Stimulated activated naive CD4-positive, alpha-beta T cell (primary cell): Measurements from ENCODE around the gene C19orf38.

ENCODE experiments used
- DNase-seq, 6 experiments: peaks; one replicate each; lab custom pipeline; 2025; lab: John Stamatoyannopoulos, UW

The C19orf38 gene, protein sequence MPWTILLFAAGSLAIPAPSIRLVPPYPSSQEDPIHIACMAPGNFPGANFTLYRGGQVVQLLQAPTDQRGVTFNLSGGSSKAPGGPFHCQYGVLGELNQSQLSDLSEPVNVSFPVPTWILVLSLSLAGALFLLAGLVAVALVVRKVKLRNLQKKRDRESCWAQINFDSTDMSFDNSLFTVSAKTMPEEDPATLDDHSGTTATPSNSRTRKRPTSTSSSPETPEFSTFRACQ

DNA sequence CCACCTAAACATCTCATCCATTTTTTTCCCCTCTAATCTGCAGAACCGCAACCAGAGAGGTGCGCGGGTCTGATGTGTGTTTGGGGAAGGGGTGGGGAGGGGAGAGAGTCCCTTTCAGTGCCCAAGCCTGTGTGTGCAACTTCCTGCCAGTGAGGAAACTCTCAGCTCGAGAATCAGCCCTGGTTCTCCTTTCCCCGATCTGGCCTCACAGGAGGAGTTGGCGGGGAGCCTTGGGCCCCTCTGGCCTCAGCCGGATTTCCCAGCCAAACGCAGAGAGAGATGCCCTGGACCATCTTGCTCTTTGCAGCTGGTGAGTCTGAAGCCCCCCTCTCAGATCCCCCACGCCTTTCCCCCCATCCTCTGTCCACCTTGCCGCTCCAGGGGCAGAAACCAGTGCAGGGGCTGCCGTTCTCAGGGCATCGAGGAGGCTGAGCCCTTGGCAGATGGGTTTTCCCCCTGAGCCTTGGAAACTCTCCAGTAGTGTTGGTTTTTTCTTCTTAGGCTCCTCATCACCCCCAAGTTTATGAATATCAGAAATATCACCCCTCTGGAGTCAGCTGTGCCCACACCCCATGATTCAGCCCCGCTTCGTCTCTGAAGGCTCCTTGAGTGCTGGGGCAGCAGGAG lies at the start of gene C19orf38:
TSS of gene C19orf38 (plus strand) at position 186 of the 627 bp plus-strand sequence. CDS start at position 280, 94 bp downstream.
- no peak for DNase-seq

DNA sequence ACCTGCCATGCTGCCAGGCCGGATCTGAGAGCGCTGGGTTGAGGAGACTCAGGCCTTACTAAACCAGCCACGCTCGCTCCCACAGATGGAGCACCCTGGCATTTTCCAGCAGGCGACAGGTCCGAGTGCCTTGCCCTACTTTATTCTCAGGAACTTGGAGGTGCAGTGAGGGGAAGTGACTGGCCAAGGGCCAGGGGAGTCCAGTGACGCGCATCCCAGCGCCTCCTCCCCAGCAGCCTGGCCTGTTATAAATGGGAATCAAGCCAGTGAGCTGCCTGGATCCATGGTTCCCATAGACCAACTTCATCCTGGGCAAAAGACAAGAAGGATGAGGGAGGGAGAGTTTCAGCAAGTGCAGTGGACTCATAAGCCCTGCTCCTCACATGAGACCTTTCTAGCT lies 47.7 kb upstream of the C19orf38 start:
- DNase-seq: no peak

DNA sequence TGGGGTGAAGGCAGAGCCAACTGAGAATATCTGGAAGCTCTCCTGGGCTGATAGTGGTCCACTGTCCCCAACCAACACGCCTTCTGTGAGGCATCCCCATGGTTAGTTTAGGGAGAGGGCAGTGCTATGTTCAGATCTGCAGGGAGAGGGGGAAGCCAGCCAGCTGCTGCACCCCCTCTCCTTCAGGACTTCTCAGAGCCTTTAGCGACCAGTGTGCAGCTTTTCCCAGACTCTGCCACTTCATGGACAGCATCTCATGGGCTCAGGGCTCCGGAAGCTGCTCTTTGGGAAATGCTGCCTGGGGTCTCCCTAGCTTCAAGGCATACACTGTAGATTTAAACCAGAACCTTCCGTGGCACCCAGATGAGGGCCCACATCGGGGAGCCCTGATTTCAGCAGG lies 45.7 kb upstream of the C19orf38 start:
- DNase-seq: no peak

DNA sequence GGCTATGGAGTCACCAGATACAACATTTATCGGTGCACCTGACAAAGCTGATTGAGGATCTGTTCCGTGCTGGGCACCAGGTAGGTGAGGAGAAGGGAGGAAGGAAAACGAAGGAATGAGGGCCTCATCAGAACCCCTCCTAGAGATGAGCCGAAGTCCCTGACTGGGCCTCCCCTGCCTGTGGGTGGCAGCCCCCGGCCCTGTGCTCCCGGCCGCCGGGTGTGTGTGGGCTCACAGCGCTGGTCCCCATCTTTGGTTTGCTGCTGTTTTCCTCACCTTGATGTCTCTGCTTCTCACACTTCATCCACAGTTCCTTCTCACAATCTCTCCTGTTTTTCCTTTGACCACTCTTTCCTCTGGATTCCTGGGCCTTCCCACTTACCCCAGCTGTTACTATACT lies 45.0 kb upstream of the C19orf38 start:
- no peak for DNase-seq

DNA sequence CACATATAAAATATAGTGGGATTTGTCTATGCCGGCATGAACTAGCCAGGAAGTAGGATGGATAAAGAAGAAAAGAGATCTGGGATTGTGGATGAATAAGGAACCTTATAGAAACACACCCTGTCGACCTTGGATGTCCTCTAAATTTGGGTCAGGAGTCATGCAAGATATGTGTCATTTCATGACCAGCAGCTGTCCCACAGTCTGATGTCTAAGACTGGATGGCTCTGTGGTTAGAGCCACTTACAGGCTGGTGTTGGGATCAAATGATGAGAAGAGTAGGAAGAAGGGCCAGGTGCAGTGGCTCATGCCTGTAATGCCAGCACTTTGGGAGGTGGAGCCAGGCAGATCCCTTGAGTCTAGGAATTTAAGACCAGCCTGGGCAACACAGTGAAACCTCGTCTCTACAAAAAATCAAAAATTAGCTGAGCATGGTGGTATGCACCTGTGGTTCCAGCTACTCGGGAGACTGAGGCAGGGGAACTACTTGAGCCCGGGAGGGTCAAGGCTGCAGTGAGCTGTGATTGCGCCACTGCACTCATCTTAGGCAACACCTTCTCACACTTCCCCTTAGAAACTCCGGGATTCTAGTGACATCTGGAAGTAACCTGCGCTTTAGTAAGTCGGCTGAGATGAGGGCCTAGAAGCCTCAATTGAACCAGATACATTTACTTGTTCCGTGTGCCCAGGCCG lies 43.0 kb upstream of the C19orf38 start:
- DNase-seq: no peak

DNA sequence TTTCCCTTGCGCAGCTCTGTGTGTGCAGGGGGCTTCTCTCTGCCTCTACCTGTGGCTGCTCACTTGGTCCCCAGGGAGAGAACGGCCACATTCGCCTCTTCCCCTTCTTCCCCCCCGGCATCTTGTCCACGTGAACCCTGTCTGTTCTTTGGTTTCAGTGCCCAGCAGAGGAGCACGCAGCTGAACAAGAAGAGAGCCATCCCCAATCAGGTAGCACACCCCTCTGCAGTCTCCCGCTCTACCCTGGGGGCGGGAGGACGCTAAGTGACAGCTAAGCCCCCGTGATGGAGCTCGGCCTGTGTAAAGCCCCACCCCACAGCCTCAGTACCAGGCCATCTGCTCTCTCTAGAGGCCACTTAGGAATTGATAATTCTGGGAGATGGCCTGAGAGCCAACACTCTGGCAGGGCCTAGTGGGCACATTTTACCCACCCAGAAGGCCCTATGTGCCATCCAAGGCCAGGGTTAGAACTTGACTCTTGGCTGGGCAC lies 42.4 kb upstream of the C19orf38 start:
- DNase-seq: no peak

DNA sequence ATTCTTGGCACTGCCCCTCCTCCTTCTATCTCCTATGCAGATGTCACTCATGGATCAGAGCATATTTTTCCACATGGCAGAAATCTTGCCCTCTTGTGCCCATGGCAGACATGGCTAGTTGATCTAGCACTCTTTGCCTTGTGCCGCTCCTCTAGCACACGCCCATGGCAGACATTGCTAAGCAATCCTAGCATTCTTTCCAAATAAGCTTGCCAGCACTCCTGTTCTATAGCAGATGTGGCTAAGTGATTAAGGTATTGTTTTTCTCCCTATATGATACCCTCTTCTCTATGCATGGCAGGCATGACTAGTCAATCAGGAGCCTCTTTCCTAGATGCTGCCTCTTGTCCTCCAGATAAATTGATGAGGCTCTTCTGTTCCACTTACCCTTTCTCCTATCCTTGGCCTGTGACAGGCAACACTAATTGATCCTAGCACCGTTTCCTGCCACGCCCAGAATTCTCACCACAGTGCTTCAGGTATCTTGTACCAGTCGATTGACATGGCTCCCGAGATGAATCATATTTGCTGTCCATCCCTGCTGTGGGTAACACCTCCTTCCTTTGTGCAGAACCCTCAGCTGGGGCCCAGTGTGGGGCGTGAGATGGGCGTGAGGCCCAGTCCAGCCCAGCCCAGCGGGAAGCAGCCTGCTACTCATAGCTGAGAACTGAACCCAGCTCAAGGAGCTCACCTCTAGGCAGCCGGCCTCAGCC lies 39.1 kb upstream of the C19orf38 start:
- DNase-seq: no peak

DNA sequence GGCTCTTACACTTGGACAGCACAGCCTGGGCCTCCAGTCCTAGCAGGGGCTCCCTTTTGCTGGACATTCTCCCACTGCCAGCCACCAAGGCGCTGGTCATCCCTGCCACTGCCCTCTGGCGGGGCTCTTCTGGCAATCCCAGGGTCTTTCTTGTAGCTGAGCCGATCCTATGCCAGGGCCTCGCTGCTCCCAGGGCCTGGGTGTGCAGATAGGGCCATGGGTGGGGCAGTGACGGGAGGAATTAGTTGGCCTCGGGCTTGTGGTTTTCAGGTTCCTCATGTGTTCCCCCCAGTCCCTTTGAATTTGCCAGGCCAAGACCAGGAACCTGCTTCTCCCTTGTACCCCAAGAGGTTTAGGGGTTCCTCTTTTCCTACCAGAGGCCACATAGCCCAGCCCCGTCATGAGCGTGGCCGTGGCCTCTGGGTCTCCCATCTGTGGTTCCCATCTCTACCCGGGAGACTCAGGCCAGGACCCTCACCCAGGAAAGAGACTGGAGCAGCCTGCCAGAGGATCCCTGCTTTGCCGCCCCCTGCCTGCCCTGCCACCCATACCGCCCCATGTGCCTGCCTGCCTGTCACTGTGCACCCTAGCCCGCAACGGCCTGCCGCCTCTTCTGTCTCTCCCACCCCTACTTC lies 38.4 kb upstream of the C19orf38 start:
- DNase-seq: no peak

DNA sequence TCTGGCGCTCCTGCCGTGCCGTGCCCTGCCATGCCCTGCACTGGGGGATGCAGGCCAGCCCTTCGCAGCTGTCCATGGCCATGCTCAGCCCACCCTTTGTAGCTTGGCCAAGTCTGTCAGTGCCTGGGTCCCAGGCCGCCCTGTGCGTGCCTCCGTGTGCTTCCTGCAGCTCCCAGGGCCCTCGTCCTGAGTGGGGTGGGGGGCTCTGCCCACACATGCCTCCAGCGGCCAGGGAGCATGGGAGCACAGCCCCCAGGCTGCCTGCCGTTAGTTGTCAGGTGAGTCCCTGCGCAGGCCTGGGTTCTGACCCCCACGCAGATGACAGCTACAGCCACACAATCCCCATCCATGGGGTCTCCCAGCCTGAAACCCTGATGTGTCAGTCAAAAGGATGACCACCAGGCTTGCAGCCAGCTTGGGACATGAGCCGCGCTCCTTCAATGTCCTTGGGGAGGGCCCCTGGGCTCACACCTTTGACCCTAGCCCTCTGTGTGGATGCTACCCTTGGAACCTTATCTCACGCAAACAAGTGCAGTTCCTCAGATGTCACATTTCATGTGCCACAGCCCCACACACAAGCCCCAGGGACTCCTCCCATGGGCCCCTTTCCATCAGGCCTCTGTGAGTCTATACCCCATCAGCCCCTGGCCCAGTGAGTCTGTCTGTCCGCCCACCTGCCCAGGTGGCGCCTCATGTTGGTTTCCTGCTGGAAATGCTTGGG lies 36.7 kb upstream of the C19orf38 start:
- DNase-seq: no peak

DNA sequence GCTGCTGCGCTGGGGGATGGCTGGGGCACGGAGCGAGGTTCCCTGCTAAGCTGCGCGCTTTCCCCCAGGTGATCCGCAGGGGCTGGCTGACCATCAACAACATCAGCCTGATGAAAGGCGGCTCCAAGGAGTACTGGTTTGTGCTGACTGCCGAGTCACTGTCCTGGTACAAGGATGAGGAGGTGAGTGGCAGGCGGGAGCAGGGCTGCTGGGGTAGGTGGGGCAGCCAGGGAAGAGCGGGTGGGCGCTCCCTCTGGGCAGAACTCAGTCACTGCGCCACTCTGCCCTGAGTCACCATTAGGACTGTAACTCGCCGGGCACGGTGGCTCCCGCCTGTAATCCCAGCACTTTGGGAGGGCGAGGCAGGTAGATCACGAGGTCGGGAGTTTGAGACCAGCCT lies 36.0 kb upstream of the C19orf38 start:
- no peak for DNase-seq

DNA sequence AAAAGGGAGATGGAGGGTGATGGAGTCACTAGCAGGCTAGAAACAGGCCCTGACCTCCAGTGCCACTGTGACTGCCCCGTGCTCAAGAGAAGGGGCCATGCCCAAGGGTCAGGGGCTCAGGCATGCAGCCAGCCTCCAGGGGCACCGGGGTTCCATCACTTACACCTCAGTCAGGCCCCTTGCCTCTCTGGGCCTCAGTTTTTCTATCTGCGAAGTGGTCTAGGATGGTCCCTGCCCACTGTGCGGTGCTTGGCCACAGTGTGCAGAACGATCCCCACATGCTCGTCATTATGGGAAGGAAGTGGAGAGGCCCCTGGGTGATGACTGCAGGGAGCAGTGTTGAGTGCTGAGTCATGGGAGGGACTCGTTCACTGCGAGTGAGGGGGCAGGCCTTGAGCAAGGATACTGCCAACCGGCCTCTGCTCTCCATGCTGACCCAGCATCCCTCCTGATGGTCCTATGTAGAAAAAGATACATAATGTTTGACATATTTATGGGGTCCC lies 35.3 kb upstream of the C19orf38 start:
- DNase-seq: no peak

DNA sequence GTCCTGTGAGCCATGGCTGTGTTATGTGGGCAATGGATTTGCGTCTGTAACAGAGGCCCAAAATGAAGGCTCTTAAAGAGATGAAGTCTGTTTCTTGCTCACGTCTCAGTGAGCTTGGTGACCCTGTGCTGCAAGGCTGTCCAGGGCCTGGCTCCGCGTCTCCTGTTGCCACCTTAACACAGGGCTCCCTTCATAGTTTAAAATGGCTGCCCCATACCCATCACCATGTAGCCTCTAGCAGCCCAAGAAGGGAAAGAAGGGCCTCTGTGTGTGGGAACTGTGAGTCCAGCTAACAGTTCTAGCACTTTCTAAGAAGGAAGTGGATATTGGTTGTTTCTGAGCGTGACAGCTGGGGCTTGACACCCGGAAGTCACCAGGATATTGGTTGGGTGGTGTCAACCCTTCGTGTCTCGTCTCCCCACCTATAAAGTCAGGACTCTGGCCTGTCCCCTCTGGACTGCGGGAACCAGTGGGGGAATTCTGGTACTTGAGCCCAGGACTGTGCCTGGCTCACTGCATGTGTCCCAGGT lies 33.1 kb upstream of the C19orf38 start:
- DNase-seq: no peak

DNA sequence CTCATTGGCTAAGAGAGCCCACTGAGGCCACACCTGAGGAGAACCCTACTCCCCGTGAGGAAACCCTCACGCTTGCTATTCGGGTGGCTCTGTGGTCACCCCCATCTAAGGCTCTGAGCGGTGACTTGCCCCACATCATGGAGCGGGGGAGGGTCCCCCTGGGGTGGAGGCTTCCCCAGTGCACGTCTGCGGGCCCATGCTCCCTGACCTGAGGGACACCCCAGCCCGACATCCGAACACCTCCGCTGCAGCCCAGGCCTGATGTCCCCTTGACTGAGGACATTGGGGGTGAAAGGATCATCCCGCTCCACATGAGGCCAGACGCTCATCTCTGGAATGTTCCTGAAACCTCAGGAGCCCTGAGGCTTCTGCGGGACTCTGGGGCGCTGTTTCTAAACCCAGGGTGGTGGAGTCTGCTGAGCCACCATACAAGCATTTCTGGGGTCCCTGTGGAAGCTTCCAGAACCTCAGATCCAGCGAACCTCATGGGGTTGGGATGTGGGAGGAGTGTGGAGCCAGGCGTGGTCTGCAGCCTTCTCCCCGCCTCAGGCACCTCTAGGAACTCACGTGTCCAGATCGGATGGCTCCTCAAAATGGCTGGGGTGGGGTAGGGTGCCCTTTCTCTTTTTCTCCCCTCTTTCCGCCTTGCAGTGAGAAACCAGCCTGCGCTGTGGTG lies 32.1 kb upstream of the C19orf38 start:
- DNase-seq: no peak

DNA sequence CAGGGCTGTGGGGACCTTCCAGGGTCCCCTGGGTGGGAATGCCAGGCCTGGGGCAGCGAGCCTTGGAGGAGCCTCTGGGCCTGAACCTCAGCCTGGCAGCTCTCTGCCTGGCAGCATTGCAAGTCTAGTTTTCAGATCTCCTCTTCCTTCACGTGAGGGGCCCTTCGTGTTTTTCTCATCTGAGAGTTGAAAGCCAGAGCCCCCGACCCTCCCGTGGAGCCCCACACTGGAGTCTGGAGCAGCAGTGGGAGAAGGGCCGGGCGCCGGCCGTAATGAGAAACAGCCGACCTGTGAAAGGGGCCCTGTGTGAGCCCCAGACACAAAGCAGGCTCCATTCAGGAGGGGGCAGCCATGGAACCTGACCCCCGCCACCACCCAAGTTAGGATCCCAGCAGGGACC lies 31.5 kb upstream of the C19orf38 start:
- DNase-seq: no peak

DNA sequence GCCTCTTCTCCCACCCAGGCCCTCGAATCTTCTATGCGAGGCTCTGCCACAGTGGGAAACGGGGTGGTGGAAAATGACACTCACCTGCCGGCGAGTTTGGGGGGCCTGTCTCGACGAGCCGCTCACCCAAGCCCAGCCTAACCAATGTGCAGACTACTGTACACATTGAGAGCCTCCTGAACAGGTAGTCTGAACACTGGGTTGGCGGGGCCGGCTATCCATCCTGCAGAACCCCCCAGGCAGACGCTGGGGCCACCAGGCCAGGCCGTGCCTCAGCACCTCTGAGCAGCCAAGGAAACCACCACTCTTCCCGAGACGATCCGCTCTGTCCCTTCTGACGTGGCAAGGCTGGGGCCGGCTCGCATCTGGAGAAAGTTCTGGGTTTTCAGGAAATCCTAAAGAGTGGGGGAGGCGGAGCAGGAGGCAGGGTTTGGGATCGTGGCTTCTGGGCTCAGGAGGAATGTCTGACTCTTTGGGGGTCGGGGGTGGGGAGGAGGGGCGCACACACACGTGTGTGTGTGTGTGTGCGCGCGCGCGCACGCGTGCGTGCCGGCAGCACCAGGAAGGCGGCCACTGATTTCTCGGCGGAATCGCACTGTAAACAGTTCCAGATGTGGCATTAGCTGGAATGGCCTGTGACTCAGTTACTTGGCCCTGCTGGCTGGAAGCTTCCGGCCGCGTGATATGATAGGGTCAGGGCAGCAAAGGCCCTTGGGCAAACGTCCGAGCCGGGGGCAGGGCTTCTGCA lies 30.8 kb upstream of the C19orf38 start:
- DNase-seq: no peak

DNA sequence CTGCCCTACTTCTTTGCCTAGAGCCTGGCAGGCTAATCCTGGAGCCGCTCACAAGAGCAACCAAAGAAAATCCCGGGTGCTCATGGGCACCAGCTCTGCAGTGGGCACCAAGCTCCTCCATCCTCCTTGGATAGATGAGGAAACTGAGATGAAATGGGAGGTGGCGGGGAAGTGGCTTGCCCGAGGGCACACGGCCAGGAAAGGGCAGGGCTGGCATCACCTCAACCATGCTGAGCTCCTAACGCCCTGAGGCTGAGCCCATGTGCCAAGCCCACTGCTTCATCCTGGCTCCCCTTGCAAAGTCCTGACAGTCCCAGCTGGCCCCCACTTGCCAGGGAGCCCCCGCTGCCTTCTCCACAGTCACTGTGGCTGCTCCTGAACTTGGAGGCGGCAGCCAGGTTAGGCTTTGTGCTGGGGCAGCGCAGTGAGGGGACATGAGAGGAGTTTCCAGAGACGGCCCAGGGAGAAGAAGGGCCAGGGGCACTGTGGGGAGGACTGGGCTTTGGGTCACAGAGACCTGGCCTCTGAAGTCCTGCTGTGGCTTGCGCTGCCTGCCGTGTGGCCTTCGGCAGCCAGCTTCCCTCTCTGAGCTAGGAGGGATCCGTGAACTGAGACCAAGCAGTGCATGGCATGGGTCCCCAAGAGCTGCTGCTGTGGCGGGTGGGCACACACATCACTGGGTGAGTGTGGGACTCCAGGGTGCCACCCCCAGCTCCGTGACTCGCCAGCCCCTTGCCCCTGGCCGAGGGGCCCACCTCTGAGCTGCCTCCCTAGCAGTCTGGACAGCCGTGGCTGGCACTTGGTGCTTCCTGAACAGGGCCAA lies 29.7 kb upstream of the C19orf38 start:
- DNase-seq: no peak

DNA sequence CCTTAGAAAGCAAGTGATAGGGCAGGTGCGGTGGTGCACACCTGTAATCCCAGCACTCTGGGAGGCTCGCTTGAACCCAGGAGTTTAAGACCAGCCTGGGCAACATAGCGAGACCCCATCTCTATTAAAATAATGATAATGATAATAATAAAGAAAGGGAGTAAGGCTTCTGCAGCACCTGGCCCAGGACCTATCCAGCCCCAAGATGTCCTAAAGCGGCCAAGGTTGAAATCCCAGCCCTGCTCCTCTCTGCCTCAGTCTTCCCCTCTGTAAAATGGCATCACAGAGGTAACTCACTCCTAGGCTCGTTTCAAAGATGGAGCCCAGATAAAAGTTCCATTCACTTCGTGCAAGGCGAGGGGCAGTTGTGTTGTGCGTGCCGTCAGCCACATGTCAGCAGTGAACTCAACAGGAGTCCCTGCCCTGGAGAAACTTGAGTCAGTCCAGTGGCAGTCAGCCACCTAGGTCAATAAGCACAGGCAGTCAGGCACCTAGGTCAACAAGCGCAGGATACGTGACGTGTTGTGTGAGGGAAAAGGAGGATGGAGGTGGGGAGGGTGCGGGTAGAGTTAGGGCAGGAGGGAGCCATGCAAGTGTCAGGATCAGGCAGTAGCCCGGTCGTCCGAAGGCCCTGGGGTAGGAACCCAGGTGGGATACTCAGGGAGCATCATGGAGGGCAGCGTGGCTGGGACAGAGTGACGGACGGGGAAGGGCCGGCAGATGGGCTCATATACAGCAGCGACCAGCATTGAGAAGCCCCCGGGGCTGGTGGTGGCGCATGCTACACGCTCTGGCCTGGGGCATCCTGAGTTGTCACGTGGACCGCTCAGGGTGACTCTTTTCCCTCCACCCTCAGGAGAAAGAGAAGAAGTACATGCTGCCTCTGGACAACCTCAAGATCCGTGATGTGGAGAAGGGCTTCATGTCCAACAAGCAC lies 28.8 kb upstream of the C19orf38 start:
- no peak for DNase-seq

DNA sequence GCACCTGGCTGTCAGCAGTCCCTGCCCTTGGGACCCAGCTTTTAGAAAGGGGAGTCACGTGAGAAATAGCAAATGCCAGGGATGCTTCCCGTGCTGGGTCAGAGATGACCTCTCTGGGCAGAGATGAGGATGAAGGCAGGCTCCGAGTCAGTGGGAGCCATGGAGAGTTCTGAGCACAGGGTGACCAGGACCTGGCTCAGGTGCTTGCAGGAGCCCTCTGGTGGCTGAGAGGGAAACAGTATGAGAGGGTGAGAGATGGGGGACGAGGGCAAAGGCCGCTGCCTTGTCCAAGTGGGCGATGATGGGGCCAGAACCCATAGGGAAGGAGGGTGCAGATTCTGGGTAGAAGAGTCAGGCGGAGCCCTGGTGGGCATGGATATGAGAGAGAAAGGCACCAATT lies 28.0 kb upstream of the C19orf38 start:
- DNase-seq: no peak
